GM18502 (cell line): ENCODE data around the gene CD55.

Experiments used
- ATAC-seq: cut with Tn5 transposase; IDR thresholded peaks from one replicate; pipeline ENCODE4 v1.9.1; 2021; ENCODE audit warnings: mild to moderate bottlenecking; ENCODE audit not compliant: unreplicated experiment, poor library complexity

Gene CD55

GRCh38 chr1:207352554-207352953 is 31.1 kb downstream of the CD55 start:
- ATAC-seq, result no peak

- ATAC-seq, result no peak
Observed at GRCh38 chr1:207355060-207355459, 33.6 kb downstream of the CD55 start.

- no peak for ATAC-seq
Observed at GRCh38 chr1:207355513-207356295, 34.2 kb downstream of the CD55 start.

- ATAC-seq, result no peak
Observed at GRCh38 chr1:207361029-207361428, 39.6 kb downstream of the CD55 start.

DNA sequence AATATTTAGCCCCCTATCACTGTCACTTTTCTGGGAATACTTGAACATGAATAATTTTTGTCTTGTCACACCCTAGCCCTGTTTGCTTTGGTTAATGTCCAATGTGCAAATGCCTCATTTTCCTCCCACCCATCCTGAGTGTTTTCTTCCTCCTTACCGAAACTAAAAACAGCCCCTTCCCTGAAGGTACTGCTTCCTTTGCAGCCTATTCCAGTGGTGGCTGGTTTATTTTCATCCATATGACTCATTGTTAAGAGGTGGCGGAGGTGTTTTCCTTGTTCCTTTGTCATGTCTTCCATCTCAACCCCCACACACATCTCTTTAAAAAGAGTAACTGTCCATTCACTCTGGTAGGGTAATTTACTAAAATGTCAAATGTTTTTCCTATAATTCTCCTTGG is 40.4 kb downstream of the CD55 start:
- ATAC-seq, result no peak

DNA sequence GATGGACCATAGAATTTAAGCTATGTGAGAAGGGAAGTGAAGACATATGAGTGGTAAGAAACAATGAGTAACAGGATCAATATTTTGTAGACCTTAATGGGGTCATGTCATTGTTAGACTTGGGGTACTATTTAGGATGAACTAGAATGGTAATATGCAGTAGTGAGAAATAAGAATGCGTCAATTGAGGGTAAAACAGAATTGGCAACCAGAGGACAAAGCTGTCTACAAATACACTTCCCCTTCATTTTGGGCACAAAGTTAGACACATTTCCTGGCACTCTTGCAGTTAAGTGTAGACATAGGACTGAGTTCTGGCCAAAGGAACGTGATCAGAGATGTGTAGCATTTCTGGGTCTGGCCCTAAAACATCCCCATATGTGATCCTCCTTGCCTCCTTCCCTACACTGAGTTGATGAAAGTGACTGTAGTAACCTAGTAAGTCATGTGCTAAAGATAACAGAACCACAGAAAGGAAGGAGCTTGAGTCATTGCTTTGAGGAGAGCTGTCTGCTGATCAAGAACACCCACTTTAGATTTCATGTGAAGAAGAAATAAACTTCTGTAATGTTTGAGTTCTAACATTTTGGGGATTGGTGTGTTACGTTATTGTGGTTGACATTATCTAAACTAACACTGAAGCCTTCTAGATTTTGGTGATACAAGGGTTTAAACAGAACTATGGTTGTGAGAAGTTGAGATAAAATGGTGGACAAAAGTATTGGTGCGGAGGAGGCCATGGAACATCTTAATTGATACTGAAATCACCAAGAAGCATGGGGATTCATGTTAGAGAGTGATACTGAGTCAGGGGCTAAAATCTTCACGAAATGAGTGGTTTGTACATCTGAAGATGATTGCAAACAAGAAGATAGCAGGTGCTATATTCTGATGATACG is 41.7 kb downstream of the CD55 start:
- no peak for ATAC-seq

DNA sequence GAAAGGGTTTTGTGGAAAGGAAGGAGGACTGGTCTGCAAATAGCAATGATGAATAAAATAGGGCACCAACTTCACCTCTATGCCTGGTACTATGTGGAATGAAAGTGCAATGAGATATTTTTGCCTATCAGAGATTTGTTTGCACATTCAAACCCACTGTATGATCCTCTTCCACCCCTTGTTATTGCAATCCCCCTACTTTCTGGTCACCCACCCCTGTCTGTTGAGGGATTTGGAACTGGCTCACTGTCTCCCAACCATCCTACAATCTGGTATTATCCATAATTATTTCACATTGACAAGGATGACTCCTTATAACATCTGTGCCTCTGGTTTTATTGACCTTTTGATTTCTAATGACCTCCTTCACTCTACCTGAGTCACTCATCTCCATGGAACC is 42.4 kb downstream of the CD55 start:
- no peak for ATAC-seq

GRCh38 chr1:207364614-207365013 is 43.1 kb downstream of the CD55 start:
- no peak for ATAC-seq

GRCh38 chr1:207365063-207365462 is 43.6 kb downstream of the CD55 start:
- ATAC-seq, result no peak

DNA sequence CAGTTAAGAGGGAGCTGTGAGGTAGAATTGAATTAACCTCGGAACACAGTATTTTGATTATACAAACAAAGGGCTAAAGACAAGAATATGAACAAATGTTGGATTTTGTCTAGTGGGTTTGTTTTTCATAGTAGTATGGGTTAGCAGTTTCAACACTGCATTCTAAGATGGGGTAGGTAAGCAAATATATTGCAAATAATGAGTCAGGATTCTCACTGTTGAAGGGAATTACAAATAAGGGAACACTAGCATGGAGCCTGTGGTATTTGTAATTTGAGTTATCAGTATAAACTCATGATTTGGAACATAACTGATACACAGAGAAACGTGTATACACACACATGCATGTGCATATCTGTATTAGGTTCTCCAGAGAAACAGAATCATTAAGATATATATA is 44.5 kb downstream of the CD55 start:
- ATAC-seq, result no peak

DNA sequence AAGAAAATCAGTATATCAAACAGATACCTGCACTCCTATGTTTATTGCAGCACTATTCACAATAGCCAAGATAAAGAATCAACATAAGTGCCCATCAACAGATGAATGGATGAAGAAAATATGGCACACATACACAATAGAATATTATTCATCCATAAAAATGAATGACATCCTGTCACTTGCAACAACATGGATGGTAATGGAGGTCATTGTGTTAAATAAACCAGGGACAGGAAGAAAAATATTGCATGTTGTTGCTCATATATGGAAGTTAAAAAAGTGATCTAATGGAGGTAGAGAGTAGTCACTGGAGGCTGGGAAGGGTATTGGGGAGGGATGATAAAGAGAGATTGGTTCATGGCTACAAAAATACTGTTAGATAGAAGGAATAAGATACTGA is 67.2 kb downstream of the CD55 start:
- ATAC-seq, result no peak

GRCh38 chr1:207389728-207390464 is 68.4 kb downstream of the CD55 start:
- ATAC-seq, result no peak

DNA sequence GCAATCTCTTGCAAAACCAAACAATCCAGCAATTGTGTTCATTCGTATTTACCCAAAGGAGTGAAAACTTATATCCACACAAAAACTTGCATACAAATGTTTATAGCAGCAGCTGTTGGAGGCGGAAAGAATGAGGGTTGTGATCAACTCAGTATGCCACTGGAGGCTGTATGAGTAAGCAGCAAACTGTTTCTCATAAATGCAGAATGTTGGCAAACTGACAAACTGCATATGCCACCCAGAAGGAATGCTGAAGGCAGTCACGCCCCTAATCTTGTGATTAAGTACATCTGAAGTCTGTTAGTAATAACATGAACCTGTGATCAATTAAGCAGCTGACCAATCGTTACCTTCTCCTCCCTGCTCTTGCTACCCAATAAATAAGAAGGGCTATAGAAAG is 72.1 kb downstream of the CD55 start:
- ATAC-seq, result no peak

DNA sequence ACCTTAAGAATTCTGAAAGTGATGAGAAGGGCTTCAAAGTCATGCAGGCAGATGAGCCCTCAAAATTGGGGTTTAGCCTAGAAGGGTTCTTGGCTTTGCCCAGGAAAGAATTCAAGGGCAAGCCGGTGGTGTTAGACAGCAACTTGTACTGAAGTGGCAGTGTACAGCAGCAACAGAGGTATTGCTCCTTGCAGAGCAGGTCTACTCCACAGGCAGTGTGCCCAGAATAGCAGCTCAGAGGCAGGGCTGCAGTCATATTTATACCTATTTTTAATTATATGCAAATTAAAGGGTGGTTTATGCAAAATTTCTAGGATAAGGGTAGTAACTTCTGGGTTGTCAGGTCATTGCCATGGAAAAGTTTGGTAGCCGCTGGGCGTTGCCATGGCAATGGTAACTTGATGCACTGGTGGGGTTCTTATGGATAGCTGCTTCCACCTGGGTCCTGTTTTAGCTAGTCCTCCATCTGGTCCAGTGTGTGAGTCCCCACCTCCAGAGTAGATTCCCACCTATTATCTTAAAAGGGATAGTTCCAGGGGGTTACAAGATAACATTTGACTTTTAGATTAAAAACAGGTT is 74.8 kb downstream of the CD55 start:
- no peak for ATAC-seq

DNA sequence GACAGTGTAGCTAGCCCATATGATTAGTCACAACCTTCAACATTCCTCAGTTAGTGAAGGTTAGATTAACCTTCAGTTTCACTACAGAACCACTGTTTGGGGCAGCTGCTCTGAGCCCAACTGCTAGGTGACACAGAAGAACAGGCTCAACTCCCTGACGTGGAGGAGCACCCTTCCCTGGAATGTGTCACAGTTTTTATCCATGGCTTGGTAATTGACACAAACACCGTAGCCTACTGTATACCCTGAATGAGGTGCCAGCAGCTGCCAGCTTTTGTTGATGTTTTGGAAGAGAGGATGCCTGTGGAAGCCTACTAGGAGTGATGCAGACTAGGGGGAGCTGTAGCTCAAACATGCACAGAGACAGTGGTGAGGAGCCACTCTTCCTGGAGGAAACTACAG is 76.0 kb downstream of the CD55 start:
- ATAC-seq, result no peak

GRCh38 chr1:207398986-207399385 is 77.5 kb downstream of the CD55 start:
- ATAC-seq, result no peak

- no peak for ATAC-seq
Observed at GRCh38 chr1:207401578-207401977, 80.1 kb downstream of the CD55 start.

DNA sequence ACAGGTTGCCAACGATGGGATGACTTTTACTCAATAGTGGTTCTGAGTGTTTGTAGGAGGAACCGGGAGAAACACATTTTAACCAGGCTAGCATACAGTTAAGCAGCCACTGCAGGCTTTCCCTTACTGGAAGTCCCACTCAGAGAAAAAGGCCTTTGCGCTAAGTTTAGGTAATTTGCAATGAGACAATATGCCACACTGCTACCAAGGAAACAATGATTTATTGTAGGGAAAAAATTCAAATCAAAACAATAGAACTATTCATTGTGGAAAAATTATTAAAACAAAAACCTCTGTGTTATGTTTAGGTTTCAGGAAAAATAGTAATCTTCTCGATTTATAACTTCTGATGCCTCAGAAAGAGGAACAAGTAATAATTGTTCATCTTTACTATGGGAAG is 81.3 kb downstream of the CD55 start:
- ATAC-seq, result no peak

DNA sequence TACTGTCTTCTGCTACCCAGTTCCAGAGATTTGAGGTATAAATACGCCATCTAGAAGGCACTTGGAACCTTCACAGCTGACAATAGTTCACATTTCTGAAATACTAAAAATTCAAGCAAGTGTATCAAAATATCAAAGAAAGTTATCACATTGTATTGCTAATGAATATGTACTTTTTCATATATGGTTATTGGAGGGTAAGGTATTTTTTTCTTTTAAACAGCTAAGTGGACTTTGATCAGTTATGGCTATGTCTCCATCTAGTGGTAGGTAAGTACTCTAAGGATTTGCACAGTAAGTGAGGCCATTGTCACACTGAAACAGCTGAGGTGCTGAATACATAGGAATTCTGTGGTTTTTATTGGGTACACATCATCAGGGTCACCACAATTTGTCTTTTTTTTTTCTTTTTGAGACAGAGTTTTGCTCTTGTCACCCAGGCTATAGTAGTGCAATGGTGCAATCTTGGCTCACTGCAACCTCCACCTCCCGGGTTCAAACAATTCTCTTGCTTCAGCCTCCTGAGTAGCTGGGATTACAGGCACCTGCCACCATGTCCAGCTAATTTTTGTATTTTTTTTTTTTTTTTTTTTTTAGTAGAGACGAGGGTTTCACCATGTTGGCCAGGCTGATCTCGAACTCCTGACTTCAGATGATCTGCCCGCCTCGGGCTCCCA is 83.5 kb downstream of the CD55 start:
- ATAC-seq, result no peak

GRCh38 chr1:207405814-207406213 is 84.3 kb downstream of the CD55 start:
- ATAC-seq, result no peak
